ENCODE measurements around the gene DNASE2B. TPM values are rescaled to one million over a fixed set of nuclear protein-coding genes. Genes with fewer than 3 reads are reported as not detected.

DNASE2B gene
- total RNA-seq, 1 donor from 2014 or later: 26.1 TPM

DNA sequence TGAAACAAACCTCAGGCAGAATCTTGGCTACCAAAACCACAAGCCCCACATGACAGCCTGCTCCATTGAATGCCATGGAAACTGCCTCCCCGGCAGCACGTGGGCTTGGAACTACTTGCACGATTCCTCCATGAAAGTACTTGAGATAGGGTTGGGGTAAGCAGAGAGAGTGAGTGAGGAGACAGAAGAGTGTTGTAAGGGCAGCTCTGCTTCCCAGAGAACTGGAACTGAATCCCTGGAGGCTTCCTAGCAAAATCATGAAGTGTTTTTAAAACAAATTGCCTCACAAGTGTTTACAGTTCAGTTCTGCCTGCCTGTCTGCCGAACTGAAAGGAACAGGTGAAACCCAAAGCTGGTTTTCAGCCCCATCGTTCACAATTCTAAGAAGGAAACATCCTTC lies 35.3 kb upstream of the DNASE2B start:
- intact Hi-C loops (cut with DNase I): no loop called here
- TF ChIP-seq, protein P1, sequence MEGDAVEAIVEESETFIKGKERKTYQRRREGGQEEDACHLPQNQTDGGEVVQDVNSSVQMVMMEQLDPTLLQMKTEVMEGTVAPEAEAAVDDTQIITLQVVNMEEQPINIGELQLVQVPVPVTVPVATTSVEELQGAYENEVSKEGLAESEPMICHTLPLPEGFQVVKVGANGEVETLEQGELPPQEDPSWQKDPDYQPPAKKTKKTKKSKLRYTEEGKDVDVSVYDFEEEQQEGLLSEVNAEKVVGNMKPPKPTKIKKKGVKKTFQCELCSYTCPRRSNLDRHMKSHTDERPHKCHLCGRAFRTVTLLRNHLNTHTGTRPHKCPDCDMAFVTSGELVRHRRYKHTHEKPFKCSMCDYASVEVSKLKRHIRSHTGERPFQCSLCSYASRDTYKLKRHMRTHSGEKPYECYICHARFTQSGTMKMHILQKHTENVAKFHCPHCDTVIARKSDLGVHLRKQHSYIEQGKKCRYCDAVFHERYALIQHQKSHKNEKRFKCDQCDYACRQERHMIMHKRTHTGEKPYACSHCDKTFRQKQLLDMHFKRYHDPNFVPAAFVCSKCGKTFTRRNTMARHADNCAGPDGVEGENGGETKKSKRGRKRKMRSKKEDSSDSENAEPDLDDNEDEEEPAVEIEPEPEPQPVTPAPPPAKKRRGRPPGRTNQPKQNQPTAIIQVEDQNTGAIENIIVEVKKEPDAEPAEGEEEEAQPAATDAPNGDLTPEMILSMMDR (IDR thresholded peaks at IDR 0.05): no peak
- Histone ChIP-seq H3K4me1 (peaks cover 6% of the 10 kb centered on the region), H3K27ac (no peak overlapping the region), H3K9me3 (no peaks in the 10 kb centered on the region), H3K27me3 (ENCODE audit: low read depth) (no peaks in the 10 kb centered on the region), H3K36me3 (no peaks in the 10 kb centered on the region), H3K4me3 (no peak overlapping the region)
- peak in 1 of 2 donors; percentile 40 for ATAC-seq
- DNase-seq: no peak

DNA sequence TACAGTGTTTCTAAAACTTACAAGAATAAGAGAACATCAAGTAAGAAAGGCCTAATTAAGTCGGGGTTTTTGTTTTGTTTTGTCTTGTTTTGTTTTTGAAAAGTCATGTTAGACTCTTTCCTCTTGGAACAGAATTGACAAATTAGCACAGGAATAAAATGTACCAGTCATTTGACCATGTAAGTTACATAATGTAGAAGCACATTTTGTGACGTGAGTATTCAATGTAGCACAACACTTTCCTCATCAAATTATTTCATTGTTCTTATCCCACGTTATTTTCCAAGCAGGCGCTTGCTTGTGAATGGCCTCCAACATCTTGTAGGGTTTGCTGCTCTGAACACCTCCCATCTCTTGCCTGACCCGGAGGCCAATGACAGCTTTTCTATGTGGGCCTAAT lies 34.7 kb upstream of the DNASE2B start:
- intact Hi-C loops (cut with DNase I): no loop called here
- Histone ChIP-seq H3K9me3 (no peaks in the 10 kb centered on the region), H3K36me3 (no peaks in the 10 kb centered on the region), H3K27me3 (ENCODE audit: low read depth) (no peaks in the 10 kb centered on the region), H3K27ac (no peak overlapping the region), H3K4me1 (peaks cover 6% of the 10 kb centered on the region), H3K4me3 (no peak overlapping the region)
- DNase-seq (no peak), ATAC-seq (no peak)
- TF ChIP-seq, protein P1 (IDR thresholded peaks at IDR 0.05): no peak

DNA sequence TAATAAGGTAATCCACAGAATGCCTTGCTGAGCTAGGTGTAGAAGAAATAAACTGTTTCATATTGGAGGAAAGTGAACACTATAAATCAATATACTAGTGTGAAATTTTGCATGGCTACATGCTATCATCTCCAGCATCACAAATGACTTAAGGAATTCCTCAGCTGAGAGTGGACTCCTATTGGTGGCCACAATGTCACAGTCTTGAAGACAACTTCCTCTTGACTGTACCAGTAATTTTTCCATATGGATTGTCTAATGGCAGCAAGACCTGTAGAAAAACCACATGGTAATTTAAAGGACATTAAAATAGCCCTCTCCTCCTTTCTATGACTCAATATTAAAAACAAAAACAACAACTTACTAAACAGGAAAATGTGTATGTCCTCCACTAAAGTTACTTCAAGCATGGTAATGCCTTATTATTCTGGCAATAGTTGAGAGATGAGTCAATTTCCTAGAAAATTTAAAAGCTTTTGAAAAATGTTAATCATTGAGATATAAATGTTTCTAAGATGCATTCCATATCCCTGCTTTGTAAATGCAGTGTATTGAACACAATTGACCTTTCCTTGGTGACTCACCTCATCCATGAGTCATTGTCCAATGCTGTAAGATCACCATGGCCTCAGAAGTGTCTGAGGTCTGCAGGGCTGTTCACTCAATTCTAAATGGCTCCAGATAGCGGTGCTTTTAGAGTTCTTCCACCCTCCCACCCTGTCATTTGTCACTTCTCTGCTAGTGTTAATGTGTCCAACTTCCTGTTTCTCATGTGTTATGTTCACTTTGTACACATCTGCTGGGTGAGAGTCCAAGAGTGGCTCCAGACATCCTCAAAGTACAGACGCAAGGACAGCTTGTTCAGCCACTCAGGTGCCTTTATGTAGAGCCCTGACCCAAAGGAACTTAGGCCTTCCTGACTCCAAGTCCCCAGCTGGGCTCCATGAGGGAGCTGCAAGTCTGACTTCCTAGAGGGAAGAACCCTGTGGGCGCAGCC lies 32.8 kb upstream of the DNASE2B start:
- ATAC-seq (peak; percentile 61 to 72), DNase-seq (peak; percentile 41)
- H3K4me3 ChIP-seq: no peak overlapping the region
- H3K27ac ChIP-seq: no peak overlapping the region
- peaks cover 6% of the 10 kb centered on the region for H3K4me1 ChIP-seq
- no peaks in the 10 kb centered on the region for H3K27me3 ChIP-seq (ENCODE audit: low read depth)
- TF ChIP-seq, protein P1 (IDR thresholded peaks at IDR 0.05): no peak
- intact Hi-C loops (cut with DNase I): no loop called here
- H3K36me3 ChIP-seq: no peaks in the 10 kb centered on the region
- H3K9me3 ChIP-seq: no peaks in the 10 kb centered on the region

DNA sequence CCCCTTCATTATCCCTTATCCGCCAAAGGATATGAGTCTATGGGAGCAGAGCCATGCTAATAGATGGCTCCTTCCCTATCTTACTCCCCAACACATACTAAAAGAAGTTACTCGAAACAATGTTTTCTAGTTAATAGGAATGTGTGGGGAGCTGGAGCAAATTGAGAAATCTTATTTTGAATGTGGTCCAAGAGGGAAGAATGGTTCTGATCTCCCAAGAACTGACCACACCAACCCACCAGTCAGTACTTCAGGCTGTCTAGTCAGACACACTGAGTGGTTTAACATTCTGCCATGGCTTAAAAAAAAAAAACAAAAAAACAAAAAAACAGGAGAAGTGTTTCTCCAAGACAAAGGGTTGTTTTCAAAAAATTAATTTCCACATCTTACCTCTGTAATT lies 31.5 kb upstream of the DNASE2B start:
- Histone ChIP-seq H3K36me3 (no peaks in the 10 kb centered on the region), H3K4me3 (no peak overlapping the region), H3K27ac (no peak overlapping the region), H3K27me3 (ENCODE audit: low read depth) (no peaks in the 10 kb centered on the region), H3K9me3 (no peaks in the 10 kb centered on the region), H3K4me1 (peaks cover 6% of the 10 kb centered on the region)
- TF ChIP-seq, protein P1 (IDR thresholded peaks at IDR 0.05): no peak
- DNase-seq (no peak), ATAC-seq (no peak)
- intact Hi-C loops (cut with DNase I): no loop called here

DNA sequence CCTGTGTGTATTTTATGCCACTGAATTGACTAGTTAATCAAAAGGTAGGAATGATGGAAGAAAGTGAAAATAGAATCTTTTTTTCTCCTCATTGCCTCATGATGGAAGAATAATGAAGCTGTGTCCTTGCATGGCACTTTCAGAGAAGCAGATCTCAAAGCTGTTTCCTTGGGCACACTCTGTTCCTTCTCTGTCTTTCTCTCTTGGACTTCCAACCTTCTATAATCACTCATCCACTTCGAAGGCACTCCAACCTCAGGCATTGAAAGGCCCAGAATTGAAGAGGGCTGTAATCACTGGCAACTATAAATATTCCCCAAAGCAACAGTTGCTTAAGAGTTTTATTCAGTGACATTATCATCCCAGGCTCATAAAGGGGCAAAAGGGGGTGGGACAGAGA lies 31.1 kb upstream of the DNASE2B start:
- no peaks in the 10 kb centered on the region for H3K9me3 ChIP-seq
- ATAC-seq (no peak), DNase-seq (no peak)
- H3K4me1 ChIP-seq: peaks cover 6% of the 10 kb centered on the region
- H3K27me3 ChIP-seq (ENCODE audit: low read depth): no peaks in the 10 kb centered on the region
- intact Hi-C loops (cut with DNase I): no loop called here
- H3K4me3 ChIP-seq: no peak overlapping the region
- TF ChIP-seq, protein P1 (IDR thresholded peaks at IDR 0.05): no peak
- H3K27ac ChIP-seq: no peak overlapping the region
- no peaks in the 10 kb centered on the region for H3K36me3 ChIP-seq
